CD14-positive monocyte (primary cell): Measurements from ENCODE around the gene ACLY. TPM values are rescaled to one million over a fixed set of nuclear protein-coding genes. Genes with fewer than 3 reads are reported as not detected.

Experiments
- DNase-seq, 3 donors: peaks; one replicate each; pipeline ENCODE4 v3.0.0-alpha.2; 2011 to 2022
- H2AFZ ChIP-seq: 2 replicates; pipeline ENCODE4 v1.6.0; 2012; ENCODE audit warnings: mild to moderate bottlenecking, low read depth, low read length, inconsistent platforms; ENCODE audit not compliant: insufficient read depth, poor library complexity, severe bottlenecking
- H3K27ac ChIP-seq, 2 donors: 1 replicate in 1 of 2; 2 replicates in 1 of 2; pipeline ENCODE4 v1.5.1; 2012 to 2013; ENCODE audit warnings: low read length in 2 of 2, control low read depth in 1 of 2, inconsistent platforms in 1 of 2, low read depth in 1 of 2, mild to moderate bottlenecking in 1 of 2
- H3K27me3 ChIP-seq, 2 donors: one replicate each; pipeline versions ENCODE4 v1.6.0 to v1.6.1; 2011 to 2013; ENCODE audit warnings: low read length in 2 of 2; ENCODE audit not compliant: control insufficient read depth in 2 of 2, insufficient read depth in 2 of 2
- H3K36me3 ChIP-seq, 2 donors: replicated peaks in 1 of 2; 1 replicate in 1 of 2; 2 replicates in 1 of 2; pipeline versions ENCODE4 v1.5.1 to v1.6.1; 2012 to 2013; ENCODE audit warnings: low read length in 2 of 2, control low read depth in 1 of 2, inconsistent platforms in 1 of 2, mild to moderate bottlenecking in 1 of 2; ENCODE audit not compliant: insufficient read depth in 2 of 2, control insufficient read depth in 1 of 2
- H3K4me1 ChIP-seq, 2 donors: 1 replicate in 1 of 2; 2 replicates in 1 of 2; pipeline versions ENCODE4 v1.5.1 to v1.6.1; 2012 to 2013; ENCODE audit warnings: low read length in 2 of 2, control low read depth in 1 of 2, inconsistent platforms in 1 of 2, mild to moderate bottlenecking in 1 of 2, moderate library complexity in 1 of 2; ENCODE audit not compliant: insufficient read depth in 2 of 2, control insufficient read depth in 1 of 2
- H3K4me2 ChIP-seq: replicated peaks from 2 replicates; pipeline ENCODE3; 2012; ENCODE audit warnings: low read length, moderate library complexity, mild to moderate bottlenecking; ENCODE audit not compliant: poor library complexity, severe bottlenecking; ENCODE audit errors: extremely low read depth
- H3K4me3 ChIP-seq, 3 experiments: fragments of 200-600 bp in 1 of 3; sonication (generic) in 1 of 3; replicated peaks in 1 of 3; 1 replicate in 2 of 3; 2 replicates in 1 of 3; pipeline ENCODE4 v1.5.1; 2011 to 2013; ENCODE audit warnings: low read length in 3 of 3, mild to moderate bottlenecking in 3 of 3, control low read depth in 2 of 3, low read depth in 2 of 3, inconsistent platforms in 1 of 3, moderate library complexity in 1 of 3
- H3K79me2 ChIP-seq: 2 replicates; pipeline ENCODE4 v1.6.0; 2012; ENCODE audit warnings: mild to moderate bottlenecking, control low read depth, inconsistent platforms, low read length, moderate library complexity; ENCODE audit not compliant: insufficient read depth
- H3K9ac ChIP-seq: 2 replicates; pipeline ENCODE4 v1.6.0; 2017; ENCODE audit warnings: low read length, mild to moderate bottlenecking; ENCODE audit not compliant: insufficient read depth, poor library complexity, severe bottlenecking
- H3K9me3 ChIP-seq, 2 donors: replicated peaks in 1 of 2; 1 replicate in 1 of 2; 2 replicates in 1 of 2; pipeline versions ENCODE4 v1.5.1 to v1.6.1; 2012 to 2013; ENCODE audit warnings: low read length in 2 of 2, control low read depth in 1 of 2; ENCODE audit not compliant: control insufficient read depth in 1 of 2, insufficient read depth in 1 of 2
- H4K20me1 ChIP-seq: 2 replicates; pipeline ENCODE4 v1.6.0; 2012; ENCODE audit warnings: mild to moderate bottlenecking, low read length, control low read depth, moderate library complexity; ENCODE audit not compliant: insufficient read depth
- H3K27ac Mint-ChIP-seq, 7 donors: one replicate each; pipeline ENCODE4 v1.8.0; 2020; ENCODE audit warnings: mild to moderate bottlenecking in 7 of 7, mixed read lengths in 7 of 7, moderate library complexity in 6 of 7, inconsistent platforms in 2 of 7
- H3K27me3 Mint-ChIP-seq, 3 donors: one replicate each; pipeline ENCODE4 v1.8.0; 2021 to 2022; ENCODE audit warnings: low read depth in 3 of 3, mild to moderate bottlenecking in 3 of 3, mixed read lengths in 3 of 3, moderate library complexity in 3 of 3, inconsistent platforms in 1 of 3
- H3K36me3 Mint-ChIP-seq, 2 donors: one replicate each; pipeline ENCODE4 v1.8.0; 2020; ENCODE audit warnings: mixed read lengths in 2 of 2, inconsistent platforms in 1 of 2, mild to moderate bottlenecking in 1 of 2
- H3K4me1 Mint-ChIP-seq: one replicate; pipeline ENCODE4 v1.8.0; 2020; ENCODE audit warnings: mild to moderate bottlenecking, mixed read lengths
- H3K4me3 Mint-ChIP-seq, 2 donors: one replicate each; pipeline ENCODE4 v1.8.0; 2020; ENCODE audit warnings: mild to moderate bottlenecking in 2 of 2, mixed read lengths in 2 of 2, moderate library complexity in 1 of 2
- H3K9me3 Mint-ChIP-seq, 7 donors: one replicate each; pipeline ENCODE4 v1.8.0; 2020 to 2022; ENCODE audit warnings: mixed read lengths in 7 of 7, mild to moderate bottlenecking in 6 of 7, moderate library complexity in 6 of 7, inconsistent platforms in 2 of 7
- WGBS: methylation state at CpG from one replicate; pipeline ENCODE4 v1.1.5; 2013; ENCODE audit warnings: missing lambda C conversion rate; ENCODE audit not compliant: insufficient coverage; 5-methylcytosine and 5-hydroxymethylcytosine counted together
- intact Hi-C, 2 donors: fragments of 100-400 bp; cut with micrococcal nuclease; formaldehyde crosslinking; loops; one replicate each; pipeline versions ENCODE4 v1.15.0 to v1.15.1; 2023
- polyA plus RNA-seq, 3 donors: library from polyadenylated mRNA; depleted of rRNA in 1 of 3; unstranded in 2 of 3; stranded (reverse) in 1 of 3; fragments of 300-500 nt in 2 of 3; fragments of >200 nt in 1 of 3; fragmentation: Illumina TruSeq in 2 of 3; gene quantifications; 1 replicate in 2 of 3; 2 replicates in 1 of 3; pipeline ENCODE4 v1.2.3, GENCODE V29; 2012 to 2021
- TF ChIP-seq, protein P1 (sequence below): fragments of 200-600 bp; IDR thresholded peaks from one replicate; pipeline ENCODE4 v1.8.0; 2022; ENCODE audit warnings: antibody characterized with exemption, mild to moderate bottlenecking

ACLY gene
- polyA plus RNA-seq, 3 donors, result 41.0 to 48.3 (median 45.1) TPM

DNA sequence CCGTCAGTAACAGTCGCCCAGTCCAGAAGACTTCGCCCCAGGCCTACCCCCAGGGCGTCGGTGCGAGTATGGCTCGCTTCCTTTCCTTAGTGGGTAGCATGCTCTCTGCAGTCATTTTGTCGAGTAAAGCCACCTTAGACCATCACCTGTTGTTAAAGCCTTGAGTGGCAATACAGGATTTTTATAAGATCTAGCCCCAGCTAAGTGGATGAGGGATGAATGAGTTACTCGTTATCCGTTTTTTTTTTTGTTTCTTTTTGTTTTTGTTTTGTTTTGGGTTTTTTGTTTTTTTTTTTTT lies 53.2 kb downstream of the ACLY start:
- TF ChIP-seq, protein P1, sequence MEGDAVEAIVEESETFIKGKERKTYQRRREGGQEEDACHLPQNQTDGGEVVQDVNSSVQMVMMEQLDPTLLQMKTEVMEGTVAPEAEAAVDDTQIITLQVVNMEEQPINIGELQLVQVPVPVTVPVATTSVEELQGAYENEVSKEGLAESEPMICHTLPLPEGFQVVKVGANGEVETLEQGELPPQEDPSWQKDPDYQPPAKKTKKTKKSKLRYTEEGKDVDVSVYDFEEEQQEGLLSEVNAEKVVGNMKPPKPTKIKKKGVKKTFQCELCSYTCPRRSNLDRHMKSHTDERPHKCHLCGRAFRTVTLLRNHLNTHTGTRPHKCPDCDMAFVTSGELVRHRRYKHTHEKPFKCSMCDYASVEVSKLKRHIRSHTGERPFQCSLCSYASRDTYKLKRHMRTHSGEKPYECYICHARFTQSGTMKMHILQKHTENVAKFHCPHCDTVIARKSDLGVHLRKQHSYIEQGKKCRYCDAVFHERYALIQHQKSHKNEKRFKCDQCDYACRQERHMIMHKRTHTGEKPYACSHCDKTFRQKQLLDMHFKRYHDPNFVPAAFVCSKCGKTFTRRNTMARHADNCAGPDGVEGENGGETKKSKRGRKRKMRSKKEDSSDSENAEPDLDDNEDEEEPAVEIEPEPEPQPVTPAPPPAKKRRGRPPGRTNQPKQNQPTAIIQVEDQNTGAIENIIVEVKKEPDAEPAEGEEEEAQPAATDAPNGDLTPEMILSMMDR, result no peak
- Histone ChIP-seq H3K79me2 (peaks cover 43% of the 10 kb centered on the region), H3K4me1 (peaks cover 21 to 27% of the 10 kb centered on the region in 2 donors), H3K4me3 (peak overlapping the region in 2 of 3 experiments; percentile 13 to 96), H4K20me1 (peaks cover 31% of the 10 kb centered on the region), H3K9me3 (no peaks in the 10 kb centered on the region), H3K27ac (no peak overlapping the region), H2AFZ (peak overlapping the region; percentile 98), H3K36me3 (peaks cover 30 to 37% of the 10 kb centered on the region in 2 donors), H3K4me2 (peak overlapping the region; percentile 99), H3K27me3 (no peaks in the 10 kb centered on the region), H3K9ac (peak overlapping the region; percentile 90)
- peaks cover 34 to 37% of the 10 kb centered on the region in 2 donors for H3K36me3 Mint-ChIP-seq
- H3K27me3 Mint-ChIP-seq, result no peaks in the 10 kb centered on the region
- no peak for DNase-seq
- H3K27ac Mint-ChIP-seq, result peak overlapping the region in 4 of 7 donors; percentile 23 to 80 (median 46)
- H3K4me1 Mint-ChIP-seq, result peaks cover 10% of the 10 kb centered on the region
- H3K9me3 Mint-ChIP-seq, result no peaks in the 10 kb centered on the region
- WGBS, result 2% methylated on average over 6 of the region's 10 CpGs
- intact Hi-C loops, result no loop called here
- peak overlapping the region in 1 of 2 donors; percentile 86 for H3K4me3 Mint-ChIP-seq

DNA sequence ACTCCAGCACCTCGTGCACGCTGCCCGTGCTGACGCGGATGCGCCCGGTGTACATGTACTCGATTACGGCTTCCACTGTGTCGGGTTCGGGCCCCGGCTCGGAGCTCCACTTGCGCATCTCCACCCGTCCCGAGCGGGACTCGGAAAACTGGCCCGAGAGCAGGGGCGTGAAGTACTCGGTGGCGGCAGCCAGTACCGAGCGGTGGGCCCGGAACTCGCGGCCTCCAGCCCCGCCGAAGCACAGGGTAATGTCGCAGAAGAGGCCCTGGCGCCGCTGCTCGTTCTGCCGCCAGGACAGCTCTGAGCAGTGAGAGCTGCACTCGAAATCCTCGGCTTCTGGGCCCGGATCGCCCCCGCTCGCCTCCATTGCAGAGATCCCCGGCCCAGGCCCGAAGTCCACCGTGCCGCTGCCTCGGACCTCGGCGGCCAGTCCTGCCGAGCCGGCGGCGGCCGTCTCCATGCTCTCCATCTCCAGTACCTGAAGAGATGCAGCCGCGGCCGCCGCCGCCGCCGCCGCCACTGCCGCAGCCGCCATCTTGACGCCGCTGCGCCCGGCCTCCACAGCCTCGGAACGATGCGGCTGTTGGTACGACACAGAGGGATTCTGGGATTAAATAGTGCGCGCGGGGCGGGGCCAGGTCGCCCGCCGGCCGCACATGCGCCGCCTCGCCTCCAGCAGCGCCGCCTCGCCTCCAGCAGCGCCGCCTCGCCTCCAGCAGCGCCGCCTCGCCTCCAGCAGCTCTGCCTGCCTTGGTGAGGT lies 53.7 kb downstream of the ACLY start, which contains the start of gene KLHL11:
Gene KLHL11 (minus strand): TSS at position 588 of the 760 bp plus-strand sequence. CDS start 53 bp downstream, at position 535.
- peaks cover 28 to 32% of the 10 kb centered on the region in 2 donors for H3K36me3 Mint-ChIP-seq
- H3K4me3 ChIP-seq, result peak within 1 kb of the TSS; percentile 93 to 97 (median 96)
- no peaks in the 10 kb centered on the region for H3K9me3 Mint-ChIP-seq
- peak within 1 kb of the TSS in 4 of 7 donors; percentile 29 to 80 (median 66) for H3K27ac Mint-ChIP-seq
- H3K4me3 Mint-ChIP-seq, result peak within 1 kb of the TSS in 1 of 2 donors; percentile 86
- under 1% methylated on average over 90 of the region's 90 CpGs for WGBS
- H3K27me3 ChIP-seq, result no peaks in the 10 kb centered on the region
- intact Hi-C loops, result no loop called here
- H3K9ac ChIP-seq, result peak within 1 kb of the TSS; percentile 90
- H3K4me1 ChIP-seq, result peaks cover 21 to 27% of the 10 kb centered on the region in 2 donors
- peaks cover 49% of the 10 kb centered on the region for H3K79me2 ChIP-seq
- H4K20me1 ChIP-seq, result peaks cover 36% of the 10 kb centered on the region
- H3K4me2 ChIP-seq, result peak within 1 kb of the TSS; percentile 99
- no peaks in the 10 kb centered on the region for H3K9me3 ChIP-seq
- peaks cover 24 to 31% of the 10 kb centered on the region in 2 donors for H3K36me3 ChIP-seq
- peak within 1 kb of the TSS; percentile 66 to 87 for H3K27ac ChIP-seq
- peaks cover 13% of the 10 kb centered on the region for H3K4me1 Mint-ChIP-seq
- no peaks in the 10 kb centered on the region for H3K27me3 Mint-ChIP-seq
- H2AFZ ChIP-seq, result peak within 1 kb of the TSS; percentile 98
- DNase-seq, result peak; percentile 79 to 86 (median 81)
- TF ChIP-seq, protein P1, result no peak
